PC-3 (cell line): ENCODE results near the gene CREBRF. TPM values are rescaled to one million over a fixed set of nuclear protein-coding genes. Genes with fewer than 3 reads are reported as not detected.

Experiments used
- ATAC-seq: fragments of 200-7000 bp; cut with Tn5 transposase; 2 replicates; pipeline ENCODE4 v1.9.1; 2020; ENCODE audit warnings: mild to moderate bottlenecking, moderate library complexity
- BruUV-seq: library from RNA; stranded (reverse); fragments of 400-500 nt; replicated peaks from 2 replicates; lab custom pipeline; 2021; lab: Mats Ljungman, UMichigan
- CTCF ChIA-PET: fragments of 300-600 bp; sonication (Branson Sonifier 250); formaldehyde crosslinking; loops from one replicate; lab custom pipeline; 2022; ENCODE audit warnings: antibody characterized with exemption; lab: Charles Lee
- POLR2A ChIA-PET: fragments of 300-600 bp; sonication (Branson Sonifier 250); formaldehyde crosslinking; loops from one replicate; lab custom pipeline; 2022; ENCODE audit warnings: antibody characterized with exemption; ENCODE audit not compliant: unreplicated experiment; lab: Charles Lee
- DNase-seq: peaks from one replicate; pipeline ENCODE4 v3.0.0-alpha.2; 2015
- H2AFZ ChIP-seq: fragments of 300-600 bp; sonication (generic); 2 replicates; pipeline ENCODE4 v1.6.0; 2016; ENCODE audit warnings: antibody characterized with exemption, low read length
- H3F3A ChIP-seq: fragments of 300-600 bp; sonication (generic); one replicate; pipeline ENCODE4 v1.6.0; 2017; ENCODE audit warnings: antibody characterized with exemption, low read length, control low read depth, mild to moderate bottlenecking; ENCODE audit not compliant: unreplicated experiment
- H3K27ac ChIP-seq: fragments of 300-600 bp; sonication (generic); 2 replicates; pipeline ENCODE4 v1.5.1; 2016; ENCODE audit warnings: mild to moderate bottlenecking, low read length
- H3K27me3 ChIP-seq: fragments of 300-600 bp; sonication (generic); 2 replicates; pipeline ENCODE4 v1.6.1; 2016; ENCODE audit warnings: low read length, mixed read lengths
- H3K36me3 ChIP-seq: fragments of 300-600 bp; sonication (generic); 2 replicates; pipeline ENCODE4 v1.6.1; 2016; ENCODE audit warnings: low read depth, mixed run types, low read length, mixed read lengths
- H3K4me1 ChIP-seq: fragments of 300-600 bp; sonication (generic); 2 replicates; pipeline ENCODE4 v1.5.1; 2016; ENCODE audit warnings: low read length; ENCODE audit not compliant: insufficient read depth
- H3K4me2 ChIP-seq: fragments of 300-600 bp; sonication (generic); 2 replicates; pipeline ENCODE4 v1.6.0; 2016; ENCODE audit warnings: low read length
- H3K4me3 ChIP-seq: fragments of 300-600 bp; sonication (generic); 2 replicates; pipeline ENCODE4 v1.5.1; 2016; ENCODE audit warnings: mild to moderate bottlenecking, low read length, mixed read lengths
- H3K79me2 ChIP-seq: fragments of 300-600 bp; sonication (generic); 2 replicates; pipeline ENCODE4 v1.6.1; 2017; ENCODE audit warnings: low read length, mixed read lengths
- H3K9ac ChIP-seq: fragments of 300-600 bp; sonication (generic); 2 replicates; pipeline ENCODE4 v1.6.0; 2016; ENCODE audit warnings: mild to moderate bottlenecking, low read length
- H3K9me2 ChIP-seq: fragments of 300-600 bp; sonication (generic); replicated peaks from 2 replicates; pipeline ENCODE4 v1.6.1; 2016; ENCODE audit warnings: mixed run types, low read length, mixed read lengths
- H3K9me3 ChIP-seq: fragments of 300-600 bp; sonication (generic); 2 replicates; pipeline ENCODE4 v1.6.1; 2016; ENCODE audit warnings: low read length, mixed read lengths
- H4K20me1 ChIP-seq: fragments of 300-600 bp; sonication (generic); 2 replicates; pipeline ENCODE4 v1.6.1; 2016; ENCODE audit warnings: low read length, mixed read lengths
- EZH2 ChIP-seq: fragments of 300-600 bp; sonication (generic); IDR thresholded peaks from one replicate; pipeline ENCODE4 v1.6.1; 2017; ENCODE audit warnings: antibody characterized with exemption, mild to moderate bottlenecking, low read length; ENCODE audit not compliant: unreplicated experiment
- EZH2phosphoT487 ChIP-seq: fragments of 300-600 bp; sonication (generic); IDR thresholded peaks from 2 replicates; pipeline ENCODE4 v1.6.1; 2018; ENCODE audit warnings: mild to moderate bottlenecking, antibody characterized with exemption, low read length, borderline replicate concordance
- intact Hi-C: fragments of 100-400 bp; cut with micrococcal nuclease; formaldehyde crosslinking; loops from 2 replicates; pipeline ENCODE4 v1.9.0; 2023
- total RNA-seq: library from RNA; depleted of rRNA; stranded (reverse); fragments of >200 nt; gene quantifications from 2 replicates; pipeline ENCODE4 v1.2.3, GENCODE V29; 2014
- TF ChIP-seq, protein P1 (sequence below): fragments of 300-600 bp; sonication (generic); conservative IDR thresholded peaks from 2 replicates; pipeline ENCODE4 v1.5.1; 2017; ENCODE audit warnings: antibody characterized with exemption, low read depth, mild to moderate bottlenecking, low read length

The CREBRF gene
- total RNA-seq, 1 experiment from 2014 or later = 4.9 TPM

DNA sequence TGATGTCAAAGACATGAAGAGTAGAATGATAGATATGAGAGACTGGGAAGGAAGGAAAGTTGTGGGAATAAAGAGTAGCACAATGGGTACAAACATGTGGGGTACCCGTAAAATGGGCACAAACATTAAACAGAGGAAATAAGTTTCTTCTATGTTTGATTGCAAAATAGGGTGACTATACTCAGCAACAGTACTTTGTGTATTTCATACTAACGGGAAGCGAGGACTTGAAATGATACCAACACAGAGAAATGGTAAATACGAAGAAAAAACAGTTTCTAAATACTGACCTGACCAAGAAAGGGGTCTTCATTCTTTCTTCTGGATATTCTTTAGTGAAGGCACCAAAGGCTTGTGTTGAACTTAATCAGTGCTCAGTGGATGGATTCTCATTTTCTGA, 41.5 kb upstream of the CREBRF start:
- H3K4me1 ChIP-seq = peaks cover 22% of the 10 kb centered on the region
- H3K4me3 ChIP-seq = no peak overlapping the region
- TF ChIP-seq, protein P1, sequence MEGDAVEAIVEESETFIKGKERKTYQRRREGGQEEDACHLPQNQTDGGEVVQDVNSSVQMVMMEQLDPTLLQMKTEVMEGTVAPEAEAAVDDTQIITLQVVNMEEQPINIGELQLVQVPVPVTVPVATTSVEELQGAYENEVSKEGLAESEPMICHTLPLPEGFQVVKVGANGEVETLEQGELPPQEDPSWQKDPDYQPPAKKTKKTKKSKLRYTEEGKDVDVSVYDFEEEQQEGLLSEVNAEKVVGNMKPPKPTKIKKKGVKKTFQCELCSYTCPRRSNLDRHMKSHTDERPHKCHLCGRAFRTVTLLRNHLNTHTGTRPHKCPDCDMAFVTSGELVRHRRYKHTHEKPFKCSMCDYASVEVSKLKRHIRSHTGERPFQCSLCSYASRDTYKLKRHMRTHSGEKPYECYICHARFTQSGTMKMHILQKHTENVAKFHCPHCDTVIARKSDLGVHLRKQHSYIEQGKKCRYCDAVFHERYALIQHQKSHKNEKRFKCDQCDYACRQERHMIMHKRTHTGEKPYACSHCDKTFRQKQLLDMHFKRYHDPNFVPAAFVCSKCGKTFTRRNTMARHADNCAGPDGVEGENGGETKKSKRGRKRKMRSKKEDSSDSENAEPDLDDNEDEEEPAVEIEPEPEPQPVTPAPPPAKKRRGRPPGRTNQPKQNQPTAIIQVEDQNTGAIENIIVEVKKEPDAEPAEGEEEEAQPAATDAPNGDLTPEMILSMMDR = no peak
- TF ChIP-seq EZH2phosphoT487 = no peak
- no peak for TF ChIP-seq EZH2
- peaks cover 24% of the 10 kb centered on the region for H4K20me1 ChIP-seq
- DNase-seq (no peak), ATAC-seq (no peak)
- H3K4me2 ChIP-seq = no peak overlapping the region
- peaks cover 89% of the 10 kb centered on the region for H3K79me2 ChIP-seq
- no peak overlapping the region for H3K9ac ChIP-seq
- H2AFZ ChIP-seq = no peak overlapping the region
- H3F3A ChIP-seq = no peaks in the 10 kb centered on the region
- ChIA-PET POLR2A (no interaction called here), CTCF (no interaction called here)
- no peaks in the 10 kb centered on the region for H3K9me2 ChIP-seq
- BruUV-seq = no TSS peak
- intact Hi-C loops = loop anchor here (5.0 kb wide), 1 partner anchor 43 kb away; the partner anchor contains the start of gene CREBRF
- no peaks in the 10 kb centered on the region for H3K9me3 ChIP-seq
- no peaks in the 10 kb centered on the region for H3K27me3 ChIP-seq
- H3K27ac ChIP-seq = no peak overlapping the region
- H3K36me3 ChIP-seq = peaks cover 5% of the 10 kb centered on the region; the same call in 1 of the 2 replicates

DNA sequence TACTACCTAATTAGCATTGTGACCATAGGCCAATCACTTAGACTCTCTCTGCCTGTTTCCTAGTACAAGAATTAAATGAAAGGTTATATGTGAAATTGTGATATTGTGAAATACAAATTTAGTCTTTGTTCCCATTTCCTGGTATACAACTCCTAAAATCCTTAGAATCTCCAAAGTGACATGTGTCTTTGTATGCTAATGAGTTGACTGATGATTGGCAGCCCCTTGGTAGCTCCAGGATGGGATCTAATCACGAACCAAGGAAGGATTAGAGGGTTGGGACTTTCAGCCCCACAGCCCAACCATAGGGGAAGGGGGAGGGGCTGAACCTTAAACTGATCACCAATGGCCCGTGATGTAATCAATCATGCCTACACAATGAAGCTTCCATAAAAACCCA, 41.0 kb upstream of the CREBRF start:
- ChIA-PET CTCF (no interaction called here), POLR2A (no interaction called here)
- H3K9ac ChIP-seq = no peak overlapping the region
- BruUV-seq = no TSS peak
- TF ChIP-seq, protein P1 = no peak
- no peak for TF ChIP-seq EZH2
- no peak for TF ChIP-seq EZH2phosphoT487
- peaks cover 21% of the 10 kb centered on the region for H4K20me1 ChIP-seq
- H3F3A ChIP-seq = no peaks in the 10 kb centered on the region
- ATAC-seq (no peak), DNase-seq (no peak)
- H3K27me3 ChIP-seq = no peaks in the 10 kb centered on the region
- H3K4me3 ChIP-seq = no peak overlapping the region
- no peaks in the 10 kb centered on the region for H3K9me2 ChIP-seq
- H3K4me2 ChIP-seq = no peak overlapping the region
- no peak overlapping the region for H2AFZ ChIP-seq
- H3K27ac ChIP-seq = no peak overlapping the region
- H3K79me2 ChIP-seq = peaks cover 90% of the 10 kb centered on the region
- H3K36me3 ChIP-seq = peaks cover 8% of the 10 kb centered on the region; the same call in 1 of the 2 replicates
- H3K4me1 ChIP-seq = peaks cover 22% of the 10 kb centered on the region
- intact Hi-C loops = loop anchor here (5.0 kb wide), 1 partner anchor 42 kb away; the partner anchor contains the start of gene CREBRF
- H3K9me3 ChIP-seq = no peaks in the 10 kb centered on the region

DNA sequence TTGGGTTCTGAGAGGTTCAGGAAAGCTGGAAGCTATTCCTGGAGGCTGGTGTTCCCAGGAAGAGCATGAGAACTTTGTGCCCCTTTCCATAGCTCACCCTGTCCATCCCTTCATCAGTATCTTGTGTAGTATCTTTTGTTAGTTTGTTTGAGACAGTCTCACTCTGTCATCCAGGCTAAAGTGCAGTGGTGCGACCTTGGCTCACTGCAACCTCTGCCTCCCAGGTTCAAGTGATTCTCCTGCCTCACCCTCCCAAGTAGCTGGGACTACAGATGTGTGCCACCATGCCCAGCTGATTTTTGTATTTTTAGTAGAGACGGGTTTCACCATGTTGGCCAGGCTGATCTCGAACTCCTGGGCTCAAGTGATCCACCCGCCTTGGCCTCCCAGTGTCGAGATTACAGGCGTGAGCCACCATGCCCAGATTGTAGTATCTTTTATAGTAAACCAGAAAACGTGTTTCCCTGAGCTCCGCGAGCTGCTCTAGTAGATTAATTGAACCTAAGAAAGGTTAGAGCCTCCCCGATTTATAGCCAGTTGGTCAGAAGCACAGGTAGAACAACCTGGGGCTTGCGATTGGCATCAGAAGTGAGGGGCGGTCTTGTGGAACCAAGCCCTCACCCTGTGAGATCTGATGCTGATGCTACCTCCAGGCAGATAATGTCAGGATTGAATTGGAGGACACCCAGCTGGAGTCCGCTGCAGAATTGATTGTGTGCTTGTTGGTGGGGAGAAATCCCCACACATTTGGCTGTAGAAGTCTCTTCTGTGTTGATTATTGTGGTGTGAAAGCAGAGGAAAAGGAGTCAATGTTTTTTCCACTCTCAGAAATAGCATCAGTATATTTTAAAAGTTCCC, 40.3 kb upstream of the CREBRF start:
- ATAC-seq = peak; percentile 5; the same call in 1 of the 2 replicates

More for the DNA sequence above, 40.3 kb upstream of the CREBRF start:
- H3K4me3 ChIP-seq = no peak overlapping the region
- no TSS peak for BruUV-seq
- H4K20me1 ChIP-seq = peaks cover 17% of the 10 kb centered on the region
- no peaks in the 10 kb centered on the region for H3K9me3 ChIP-seq
- peaks cover 22% of the 10 kb centered on the region for H3K4me1 ChIP-seq
- no peaks in the 10 kb centered on the region for H3K27me3 ChIP-seq
- no peak overlapping the region for H2AFZ ChIP-seq
- H3F3A ChIP-seq = no peaks in the 10 kb centered on the region
- CTCF ChIA-PET = no interaction called here
- H3K4me2 ChIP-seq = peak overlapping the region; percentile 31
- POLR2A ChIA-PET = no interaction called here
- H3K9me2 ChIP-seq = no peaks in the 10 kb centered on the region
- H3K9ac ChIP-seq = no peak overlapping the region
- intact Hi-C loops = loop anchor here (2.0 to 5.0 kb wide), 2 partner anchors 31 to 41 kb away; partner anchors contain the start of gene CREBRF
- DNase-seq = no peak
- H3K27ac ChIP-seq = peak overlapping the region; percentile 58
- peaks cover 11% of the 10 kb centered on the region; the same call in 1 of the 2 replicates for H3K36me3 ChIP-seq
- TF ChIP-seq, protein P1 = no peak
- TF ChIP-seq EZH2phosphoT487 (no peak), EZH2 (no peak)
- H3K79me2 ChIP-seq = peaks cover 85% of the 10 kb centered on the region
